ENCODE measurements around the gene UNG. TPM values are rescaled to one million over a fixed set of nuclear protein-coding genes. Genes with fewer than 3 reads are reported as not detected.

UNG gene
- total and polyA plus RNA-seq, 2 donors (not counting 1 experiment from before 2014, with no cell fraction given): 6.1 to 14.7 TPM

DNA sequence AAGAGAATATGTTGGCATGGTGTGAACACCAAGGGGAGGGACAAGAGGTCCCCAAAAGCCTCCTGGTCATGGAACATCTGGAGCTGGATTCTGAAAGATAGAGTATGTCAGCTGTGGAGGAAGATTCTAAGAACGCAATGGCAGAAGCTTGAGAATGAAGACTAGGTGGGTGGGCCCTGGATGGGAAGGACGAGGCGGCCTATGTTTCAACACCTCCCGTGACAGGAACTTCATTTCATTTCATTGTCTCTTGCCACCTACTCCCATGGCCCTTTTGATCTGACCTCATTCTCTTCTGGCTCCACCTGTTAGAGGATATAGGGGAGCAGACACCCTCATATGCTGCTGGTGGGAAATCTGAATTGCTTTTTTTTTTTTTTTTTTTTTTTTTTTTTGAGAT, 3.3 kb downstream of the UNG start:
- H2AFZ ChIP-seq (ENCODE audit: insufficient read depth, low read depth, low read length, poor library complexity, severe bottlenecking): no peak overlapping the region
- Mint-ChIP-seq H3K4me3 (no peak overlapping the region), H3K9me3 (ENCODE audit: insufficient read depth) (no peaks in the 10 kb centered on the region), H3K27ac (no peak overlapping the region), H3K4me1 (peaks cover 18% of the 10 kb centered on the region), H3K27me3 (no peaks in the 10 kb centered on the region)
- H3K9ac ChIP-seq (ENCODE audit: low read length): no peak overlapping the region
- no peaks in the 10 kb centered on the region for H3K9me3 ChIP-seq (ENCODE audit: control extremely low read depth in 1 of 3, control insufficient read depth in 2 of 3, insufficient read depth in 1 of 3, low read length in 2 of 3)
- no peak overlapping the region for H3K4me2 ChIP-seq (replicated peaks; ENCODE audit: low read depth, low read length, poor library complexity, severe bottlenecking)
- ChIA-PET POLR2A (no interaction called here), CTCF (interaction anchor here (1.5 to 3.4 kb wide), 2 partner anchors 10 to 11 kb away, joined by 4 to 19 read pairs; no protein-coding TSS in a partner anchor)
- H3K4me1 ChIP-seq (ENCODE audit: control insufficient read depth in 2 of 2, insufficient read depth in 2 of 2, low read length in 2 of 2): peaks cover 16 to 18% of the 10 kb centered on the region in 2 donors
- no CpG with 5 or more reads among the region's 4 CpGs for WGBS (ENCODE audit: insufficient coverage)
- no peaks in the 10 kb centered on the region for H3K27me3 ChIP-seq (replicated peaks in 1 of 4; ENCODE audit: control extremely low read depth in 1 of 4, control insufficient read depth in 3 of 4, insufficient read depth in 4 of 4, low read length in 3 of 4)
- H3K4me3 ChIP-seq (ENCODE audit: control extremely low read depth in 1 of 5, extremely low read depth in 1 of 5, insufficient read depth in 1 of 5, low read depth in 2 of 5, low read length in 4 of 5): no peak overlapping the region
- DNase-seq (no peak), ATAC-seq (ENCODE audit: low read depth) (no peak)
- intact Hi-C loops (cut with micrococcal nuclease): no loop called here
- H3K79me2 ChIP-seq (ENCODE audit: control insufficient read depth, insufficient read depth, low read length): peaks cover 8% of the 10 kb centered on the region
- H4K20me1 ChIP-seq (ENCODE audit: control insufficient read depth, insufficient read depth, low read length, poor library complexity, severe bottlenecking): no peaks in the 10 kb centered on the region
- TF ChIP-seq, protein P1, sequence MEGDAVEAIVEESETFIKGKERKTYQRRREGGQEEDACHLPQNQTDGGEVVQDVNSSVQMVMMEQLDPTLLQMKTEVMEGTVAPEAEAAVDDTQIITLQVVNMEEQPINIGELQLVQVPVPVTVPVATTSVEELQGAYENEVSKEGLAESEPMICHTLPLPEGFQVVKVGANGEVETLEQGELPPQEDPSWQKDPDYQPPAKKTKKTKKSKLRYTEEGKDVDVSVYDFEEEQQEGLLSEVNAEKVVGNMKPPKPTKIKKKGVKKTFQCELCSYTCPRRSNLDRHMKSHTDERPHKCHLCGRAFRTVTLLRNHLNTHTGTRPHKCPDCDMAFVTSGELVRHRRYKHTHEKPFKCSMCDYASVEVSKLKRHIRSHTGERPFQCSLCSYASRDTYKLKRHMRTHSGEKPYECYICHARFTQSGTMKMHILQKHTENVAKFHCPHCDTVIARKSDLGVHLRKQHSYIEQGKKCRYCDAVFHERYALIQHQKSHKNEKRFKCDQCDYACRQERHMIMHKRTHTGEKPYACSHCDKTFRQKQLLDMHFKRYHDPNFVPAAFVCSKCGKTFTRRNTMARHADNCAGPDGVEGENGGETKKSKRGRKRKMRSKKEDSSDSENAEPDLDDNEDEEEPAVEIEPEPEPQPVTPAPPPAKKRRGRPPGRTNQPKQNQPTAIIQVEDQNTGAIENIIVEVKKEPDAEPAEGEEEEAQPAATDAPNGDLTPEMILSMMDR (IDR thresholded peaks at IDR 0.05): no peak
- no peak for TF ChIP-seq EZH2 (IDR thresholded peaks at IDR 0.05; ENCODE audit: borderline replicate concordance, insufficient read depth, low read depth, low read length, poor library complexity, severe bottlenecking)
- H3K27ac ChIP-seq (ENCODE audit: low read length in 2 of 2): no peak overlapping the region
- peaks cover 1 to 22% of the 10 kb centered on the region in 2 experiments for H3K36me3 ChIP-seq (replicated peaks in 1 of 2; ENCODE audit: control extremely low read depth in 1 of 2, control insufficient read depth in 1 of 2, extremely low read depth in 1 of 2, insufficient read depth in 2 of 2, low read length in 1 of 2)

DNA sequence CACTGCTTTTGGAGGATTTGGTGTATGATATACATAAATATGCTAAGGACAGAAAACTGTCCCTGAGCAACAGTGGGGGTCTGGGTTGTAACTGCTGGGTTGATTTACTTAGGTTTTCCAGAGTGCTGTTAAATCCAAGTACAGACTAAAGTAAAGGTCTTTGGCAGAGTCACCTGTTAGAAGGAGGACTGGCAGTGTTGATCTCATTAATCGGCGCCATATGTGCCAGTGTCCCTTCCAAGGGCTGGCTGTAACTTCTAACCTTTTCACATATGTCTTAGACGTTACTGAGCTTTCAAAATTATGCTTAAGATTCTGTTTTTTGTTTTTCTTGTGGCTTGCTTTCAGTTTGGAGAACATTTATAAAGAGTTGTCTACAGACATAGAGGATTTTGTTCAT, 5.1 kb downstream of the UNG start:
- no peak overlapping the region for H3K9ac ChIP-seq (ENCODE audit: low read length)
- no peak overlapping the region for H3K27ac ChIP-seq (ENCODE audit: low read length in 2 of 2)
- peaks cover 8% of the 10 kb centered on the region for H3K79me2 ChIP-seq (ENCODE audit: control insufficient read depth, insufficient read depth, low read length)
- Mint-ChIP-seq H3K4me1 (peaks cover 18% of the 10 kb centered on the region), H3K27me3 (no peaks in the 10 kb centered on the region), H3K27ac (no peak overlapping the region), H3K9me3 (ENCODE audit: insufficient read depth) (no peaks in the 10 kb centered on the region), H3K4me3 (no peak overlapping the region)
- H3K36me3 ChIP-seq (replicated peaks in 1 of 2; ENCODE audit: control extremely low read depth in 1 of 2, control insufficient read depth in 1 of 2, extremely low read depth in 1 of 2, insufficient read depth in 2 of 2, low read length in 1 of 2): peaks cover 1 to 29% of the 10 kb centered on the region in 2 experiments
- ChIA-PET POLR2A (no interaction called here), CTCF (interaction anchor here (0.6 to 1.7 kb wide), 2 partner anchors 10 to 11 kb away, joined by 3 to 5 read pairs; partner anchors contain the start of gene ALKBH2)
- no peaks in the 10 kb centered on the region for H3K9me3 ChIP-seq (ENCODE audit: control extremely low read depth in 1 of 3, control insufficient read depth in 2 of 3, insufficient read depth in 1 of 3, low read length in 2 of 3)
- ATAC-seq (ENCODE audit: low read depth) (no peak), DNase-seq (no peak)
- intact Hi-C loops (cut with micrococcal nuclease): no loop called here
- H2AFZ ChIP-seq (ENCODE audit: insufficient read depth, low read depth, low read length, poor library complexity, severe bottlenecking): no peak overlapping the region
- no peaks in the 10 kb centered on the region for H3K27me3 ChIP-seq (replicated peaks in 1 of 4; ENCODE audit: control extremely low read depth in 1 of 4, control insufficient read depth in 3 of 4, insufficient read depth in 4 of 4, low read length in 3 of 4)
- no peak overlapping the region for H3K4me3 ChIP-seq (ENCODE audit: control extremely low read depth in 1 of 5, extremely low read depth in 1 of 5, insufficient read depth in 1 of 5, low read depth in 2 of 5, low read length in 4 of 5)
- H3K4me2 ChIP-seq (replicated peaks; ENCODE audit: low read depth, low read length, poor library complexity, severe bottlenecking): no peak overlapping the region
- WGBS (ENCODE audit: insufficient coverage): 100% methylated on average over 2 of the region's 3 CpGs
- peaks cover 12 to 14% of the 10 kb centered on the region in 2 donors for H3K4me1 ChIP-seq (ENCODE audit: control insufficient read depth in 2 of 2, insufficient read depth in 2 of 2, low read length in 2 of 2)
- TF ChIP-seq, protein P1 (IDR thresholded peaks at IDR 0.05): no peak
- no peak for TF ChIP-seq EZH2 (IDR thresholded peaks at IDR 0.05; ENCODE audit: borderline replicate concordance, insufficient read depth, low read depth, low read length, poor library complexity, severe bottlenecking)
- H4K20me1 ChIP-seq (ENCODE audit: control insufficient read depth, insufficient read depth, low read length, poor library complexity, severe bottlenecking): no peaks in the 10 kb centered on the region
